Psoas muscle (tissue), 8 donors: ENCODE results near the gene KRTAP4-11. TPM values are rescaled to one million over a fixed set of nuclear protein-coding genes. Genes with fewer than 3 reads are reported as not detected.
"Not testable (repeated sequence)": the region's sequence is repeated elsewhere in the genome, so short reads cannot be mapped to it uniquely, and the experiment has no call there.

Experiments used
- ATAC-seq, 4 donors: fragments of 200-7000 bp; cut with Tn5 transposase; one replicate each; pipeline ENCODE4 v1.9.1; 2020; ENCODE audit warnings: moderate library complexity in 3 of 4, mild to moderate bottlenecking in 2 of 4
- DNase-seq, 2 donors: peaks; one replicate each; pipeline ENCODE4 v3.0.0-alpha.2; 2020
- H3K27ac ChIP-seq: fragments of 200-600 bp; one replicate; pipeline ENCODE4 v1.8.0; 2022
- H3K27me3 ChIP-seq, 3 donors: fragments of 200-600 bp in 1 of 3; one replicate each; pipeline versions ENCODE4 v1.6.1 to v1.8.0; 2013 to 2022; ENCODE audit warnings: low read length in 2 of 3, mild to moderate bottlenecking in 2 of 3, moderate library complexity in 1 of 3; ENCODE audit not compliant: insufficient read depth in 3 of 3
- H3K36me3 ChIP-seq, 2 donors: fragments of 200-600 bp in 1 of 2; one replicate each; pipeline versions ENCODE4 v1.6.1 to v1.8.0; 2013 to 2022; ENCODE audit warnings: low read depth in 1 of 2, mild to moderate bottlenecking in 1 of 2, moderate library complexity in 1 of 2; ENCODE audit not compliant: insufficient read depth in 1 of 2
- H3K4me1 ChIP-seq: fragments of 200-600 bp; one replicate; pipeline ENCODE4 v1.8.0; 2022
- H3K4me3 ChIP-seq: fragments of 200-600 bp; one replicate; pipeline ENCODE4 v1.8.0; 2022; ENCODE audit warnings: mild to moderate bottlenecking
- H3K9me3 ChIP-seq: fragments of 200-600 bp; one replicate; pipeline ENCODE4 v1.8.0; 2022
- WGBS, 3 donors: extraction: QIAGEN DNeasy Blood & Tissue Kit; methylation state at CpG; one replicate each; pipeline versions ENCODE4 v1.1.6 to v1.1.7; 2013; 5-methylcytosine and 5-hydroxymethylcytosine counted together
- intact Hi-C, 2 donors: fragments of 100-400 bp; cut with DNase I; formaldehyde crosslinking; loops; one replicate each; pipeline versions ENCODE4 v1.11.0 to v1.14.2; 2022
- polyA plus RNA-seq, 3 donors: library from polyadenylated mRNA; stranded (reverse); fragments of 200-250 nt; gene quantifications; one replicate each; pipeline ENCODE4 v1.2.3, GENCODE V29; 2013
- total RNA-seq, 4 donors: library from RNA; stranded (reverse); fragmentation: NEBNext Ultra II Directional in 2 of 4; extraction: Animal tissue kit (Norgen Biotek cat#: 25700) in 2 of 4; gene quantifications; one replicate each; pipeline versions ENCODE4 v1.2.1 to v1.2.4, GENCODE V29; 2021 to 2023
- TF ChIP-seq, protein P1 (sequence below): fragments of 200-600 bp; IDR thresholded peaks from one replicate; pipeline ENCODE4 v1.8.0; 2022; ENCODE audit warnings: antibody characterized with exemption
- donor health status: healthy with polysubstance abuse.
- donor health status: DM: no; HTN: no; CAD: no; lungs with moderate emphysema.
- donor health status: Bipolar disorder and iron deficiency.
- donor health status: healthy.
- donor health status: DM: yes; HTN: yes; CAD: no.
- donor health status: DM: no; HTN: no; CAD: no.
- donor health status: DM: no; HTN: no; CAD: no.
- donor health status: DM: yes; HTN: yes; CAD: no.

The KRTAP4-11 gene
- total and polyA plus RNA-seq, 7 donors: not detected

DNA sequence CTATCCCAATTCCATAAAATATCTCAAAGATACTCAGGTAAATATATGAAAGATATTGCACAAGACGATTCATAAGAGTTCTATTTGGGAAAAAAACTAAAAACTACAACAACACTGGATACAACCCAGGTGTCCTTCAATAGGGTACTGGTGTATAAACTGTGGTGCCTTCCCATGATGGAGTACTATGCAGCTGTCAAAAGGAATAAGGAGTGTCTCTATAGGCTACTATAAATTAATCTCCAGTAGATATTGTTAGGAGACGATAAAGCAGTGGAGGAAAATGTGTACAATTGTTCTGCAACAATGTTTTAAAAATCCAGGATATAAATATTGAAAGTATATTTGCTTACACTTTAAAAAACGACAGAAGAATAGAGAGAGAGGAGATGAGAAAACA is 8.2 kb upstream of the KRTAP4-11 start:
- H3K27ac ChIP-seq: no peak overlapping the region
- peaks cover 7% of the 10 kb centered on the region for H3K9me3 ChIP-seq
- ATAC-seq (no peak), DNase-seq (no peak)
- H3K36me3 ChIP-seq: no peaks in the 10 kb centered on the region
- H3K4me3 ChIP-seq: no peak overlapping the region
- intact Hi-C loops: no loop called here
- no peaks in the 10 kb centered on the region for H3K4me1 ChIP-seq
- whole genome bisulfite sequencing, 3 donors: 85 to 93% (median 88%) methylated on average over 3 of the region's 3 CpGs
- peaks cover 0 to 6% (median 2%) of the 10 kb centered on the region in 3 donors for H3K27me3 ChIP-seq
- TF ChIP-seq, protein P1, sequence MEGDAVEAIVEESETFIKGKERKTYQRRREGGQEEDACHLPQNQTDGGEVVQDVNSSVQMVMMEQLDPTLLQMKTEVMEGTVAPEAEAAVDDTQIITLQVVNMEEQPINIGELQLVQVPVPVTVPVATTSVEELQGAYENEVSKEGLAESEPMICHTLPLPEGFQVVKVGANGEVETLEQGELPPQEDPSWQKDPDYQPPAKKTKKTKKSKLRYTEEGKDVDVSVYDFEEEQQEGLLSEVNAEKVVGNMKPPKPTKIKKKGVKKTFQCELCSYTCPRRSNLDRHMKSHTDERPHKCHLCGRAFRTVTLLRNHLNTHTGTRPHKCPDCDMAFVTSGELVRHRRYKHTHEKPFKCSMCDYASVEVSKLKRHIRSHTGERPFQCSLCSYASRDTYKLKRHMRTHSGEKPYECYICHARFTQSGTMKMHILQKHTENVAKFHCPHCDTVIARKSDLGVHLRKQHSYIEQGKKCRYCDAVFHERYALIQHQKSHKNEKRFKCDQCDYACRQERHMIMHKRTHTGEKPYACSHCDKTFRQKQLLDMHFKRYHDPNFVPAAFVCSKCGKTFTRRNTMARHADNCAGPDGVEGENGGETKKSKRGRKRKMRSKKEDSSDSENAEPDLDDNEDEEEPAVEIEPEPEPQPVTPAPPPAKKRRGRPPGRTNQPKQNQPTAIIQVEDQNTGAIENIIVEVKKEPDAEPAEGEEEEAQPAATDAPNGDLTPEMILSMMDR: no peak

DNA sequence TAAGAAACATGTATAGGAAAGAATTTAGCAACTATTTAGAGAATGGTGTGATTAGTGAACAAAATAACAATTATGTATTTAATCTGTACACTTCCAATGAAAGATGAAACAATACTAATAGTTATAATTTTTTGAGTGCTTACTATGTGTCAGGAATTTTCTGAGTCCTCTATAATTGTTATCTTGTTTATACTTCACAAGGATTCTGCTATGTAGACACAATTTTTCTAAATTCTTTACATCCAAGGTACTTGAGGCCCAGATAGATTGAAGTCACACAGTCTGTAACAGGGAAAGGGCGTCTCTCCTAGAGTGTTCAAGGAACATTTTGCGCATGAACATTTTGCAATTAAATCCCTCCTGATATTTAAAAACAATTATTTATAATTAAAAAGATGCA is 6.9 kb upstream of the KRTAP4-11 start:
- 69 to 96% (median 94%) methylated on average over 2 of the region's 2 CpGs for WGBS, 3 donors
- H3K36me3 ChIP-seq: no peaks in the 10 kb centered on the region
- H3K27ac ChIP-seq: no peak overlapping the region
- intact Hi-C loops: no loop called here
- peaks cover 7% of the 10 kb centered on the region for H3K9me3 ChIP-seq
- peaks cover 0 to 6% (median 0%) of the 10 kb centered on the region in 3 donors for H3K27me3 ChIP-seq
- no peak for ATAC-seq
- no peak overlapping the region for H3K4me3 ChIP-seq
- H3K4me1 ChIP-seq: no peaks in the 10 kb centered on the region
- TF ChIP-seq, protein P1: no peak
- DNase-seq: no peak

DNA sequence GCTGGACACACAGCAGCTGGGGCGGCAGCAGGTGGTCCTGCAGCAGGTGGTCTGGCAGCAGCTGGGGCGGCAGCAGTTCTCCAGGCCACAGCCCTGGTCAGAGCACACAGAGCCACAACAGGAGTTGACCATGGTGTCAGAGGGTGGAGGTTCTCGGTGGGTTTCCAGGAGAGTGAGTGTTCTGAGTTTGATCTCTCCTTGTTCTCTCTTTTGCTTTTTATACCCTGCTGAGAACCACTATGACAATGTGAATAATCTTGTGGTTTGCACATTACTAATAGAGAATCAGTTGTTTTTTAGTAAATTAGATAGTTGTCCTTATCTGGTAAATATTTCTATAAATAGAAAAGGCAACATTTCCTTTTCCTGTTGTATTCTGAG is 5.8 kb upstream of the KRTAP4-11 start, which contains the start of gene KRTAP4-12:
TSS of gene KRTAP4-12 (minus strand) at position 192 of the 381 bp plus-strand sequence. CDS start at position 132, 60 bp downstream.
- H3K27ac ChIP-seq, DNase-seq, ATAC-seq, H3K4me3 ChIP-seq, H3K4me1 ChIP-seq, H3K9me3 ChIP-seq, intact Hi-C loops, H3K27me3 ChIP-seq, H3K36me3 ChIP-seq: not testable (repeated sequence)
- 62 to 76% (median 71%) methylated on average over 3 of the region's 3 CpGs for WGBS, 3 donors

DNA sequence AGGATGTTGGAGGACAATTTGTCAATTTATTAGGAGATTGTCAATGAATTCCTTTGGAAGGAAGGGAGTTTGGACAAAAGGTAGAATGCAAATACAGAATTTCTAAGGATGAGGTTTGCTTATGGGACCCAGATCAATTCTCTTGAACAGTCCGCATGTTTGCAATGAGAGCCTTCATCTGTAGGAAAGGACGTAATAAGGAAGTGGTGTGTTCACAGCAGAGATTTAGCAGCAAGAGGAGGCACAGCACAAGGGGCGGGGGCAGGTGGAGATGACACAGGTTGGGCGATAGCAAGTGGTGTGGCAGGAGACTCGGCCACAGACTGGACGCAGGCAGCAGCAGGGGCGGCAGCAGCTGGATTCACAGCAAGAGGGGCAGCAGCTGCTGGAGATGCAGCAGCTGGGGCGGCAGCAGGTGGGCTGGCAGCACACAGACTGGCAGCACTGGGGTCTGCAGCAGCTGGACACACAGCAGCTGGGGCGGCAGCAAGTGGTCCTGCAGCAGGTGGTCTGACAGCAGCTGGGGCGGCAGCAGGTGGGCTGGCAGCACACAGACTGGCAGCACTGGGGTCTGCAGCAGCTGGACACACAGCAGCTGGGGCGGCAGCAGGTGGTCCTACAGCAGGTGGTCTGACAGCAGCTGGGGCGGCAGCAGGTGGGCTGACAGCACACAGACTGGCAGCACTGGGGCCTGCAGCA is 5.3 kb upstream of the KRTAP4-11 start:
- 75 to 89% (median 88%) methylated on average over 10 to 12 of the region's 12 CpGs for WGBS, 3 donors
- H3K27me3 ChIP-seq, ATAC-seq, H3K36me3 ChIP-seq, H3K9me3 ChIP-seq, H3K4me1 ChIP-seq, H3K27ac ChIP-seq, H3K4me3 ChIP-seq, DNase-seq, intact Hi-C loops: not testable (repeated sequence)

DNA sequence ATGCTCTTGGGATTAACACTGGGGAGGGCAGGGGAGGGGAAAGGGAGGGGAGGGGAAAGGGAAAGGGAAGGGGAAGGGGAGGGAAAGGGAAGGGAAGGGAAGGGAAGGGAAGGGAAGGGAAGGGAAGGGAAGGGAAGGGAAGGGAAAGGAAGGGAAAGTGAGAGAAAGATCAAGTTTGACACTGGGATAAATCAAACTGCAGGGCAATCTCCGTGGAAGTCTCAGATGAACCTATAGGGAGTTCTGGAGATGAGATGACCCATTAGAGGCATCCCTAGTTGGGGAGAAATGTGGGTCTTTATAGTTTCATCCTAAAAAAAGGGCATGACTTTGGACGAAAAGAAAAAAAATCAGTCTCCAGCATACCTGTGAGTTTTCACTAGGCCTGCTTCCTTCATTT is 3.6 kb upstream of the KRTAP4-11 start:
- no peaks in the 10 kb centered on the region for H3K9me3 ChIP-seq
- no peak for ATAC-seq
- H3K36me3 ChIP-seq: no peaks in the 10 kb centered on the region
- H3K27me3 ChIP-seq: peaks cover 0 to 9% (median 0%) of the 10 kb centered on the region in 3 donors
- no peak for DNase-seq
- no peak overlapping the region for H3K27ac ChIP-seq
- no peaks in the 10 kb centered on the region for H3K4me1 ChIP-seq
- H3K4me3 ChIP-seq: no peak overlapping the region
- TF ChIP-seq, protein P1: no peak
- intact Hi-C loops: no loop called here
- 78 to 92% (median 87%) methylated on average over 2 of the region's 2 CpGs for WGBS, 3 donors

DNA sequence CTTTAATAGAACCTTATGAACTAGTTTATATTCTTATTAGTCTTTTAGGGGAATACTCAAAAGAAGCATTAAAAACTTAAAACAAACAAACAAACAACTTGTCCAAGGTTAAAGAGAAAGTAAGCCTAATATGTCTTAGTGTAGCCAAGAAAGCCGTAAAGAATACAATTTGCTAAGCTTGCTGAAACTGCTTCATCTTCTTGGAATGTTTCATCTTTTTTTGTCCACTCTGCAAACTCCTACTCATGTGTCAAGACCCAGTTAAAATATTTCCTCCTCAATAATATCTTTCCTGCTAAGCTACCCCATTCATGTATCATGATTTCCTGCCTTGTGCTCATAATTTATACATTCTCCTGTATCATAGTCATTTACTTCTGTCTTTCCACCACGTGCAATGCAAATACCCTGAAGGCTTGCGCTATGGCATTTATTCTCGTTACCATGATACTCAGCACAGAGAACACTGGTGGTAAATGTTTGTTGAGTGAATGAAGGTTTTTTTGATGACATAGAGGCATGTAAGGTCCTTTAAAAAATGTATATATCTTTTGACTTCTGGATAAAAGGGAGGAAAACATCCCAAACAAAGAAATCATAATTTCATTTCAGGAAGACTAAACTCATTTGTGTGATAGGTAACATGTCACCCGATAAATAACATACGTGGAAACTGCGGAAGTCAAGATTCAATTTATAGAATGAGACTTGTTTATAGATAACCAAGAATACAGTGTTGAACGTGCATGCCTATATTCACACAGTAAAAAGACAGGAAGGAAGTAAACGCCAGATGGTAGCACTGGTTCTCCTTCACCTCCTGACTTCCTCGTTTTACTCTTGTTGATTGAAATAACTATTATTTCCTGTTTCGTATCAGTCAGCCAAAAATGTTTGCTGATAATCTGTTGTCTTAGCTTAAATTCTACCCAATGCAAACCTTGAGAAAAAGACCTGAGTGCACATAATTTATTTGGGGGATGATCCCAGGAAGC is 1.8 kb upstream of the KRTAP4-11 start:
- 50 to 67% (median 61%) methylated on average over 11 of the region's 11 CpGs for WGBS, 3 donors
- H3K27ac ChIP-seq, H3K36me3 ChIP-seq, H3K4me1 ChIP-seq, intact Hi-C loops, ATAC-seq, DNase-seq, H3K9me3 ChIP-seq, H3K4me3 ChIP-seq: not testable (repeated sequence)
- H3K27me3 ChIP-seq: peaks cover 0 to 14% (median 0%) of the 10 kb centered on the region in 3 donors
